Activated CD4-positive, alpha-beta T cell treated with anti-CD3 and anti-CD28 coated beads, Interleukin-2, amount 50 U/mL, for 24 hours (primary cell): Measurements from ENCODE around the gene SOCS6.

Experiments
- DNase-seq, 2 donors: peaks; one replicate each; pipeline ENCODE4 v3.0.0-alpha.2; 2020; ENCODE audit warnings: low read depth in 1 of 2, low spot score in 1 of 2

SOCS6 gene

GRCh38 chr18:70289351-70290312 is 787 bp downstream of the SOCS6 start:
- no peak for DNase-seq

GRCh38 chr18:70290482-70291294 is 1.8 kb downstream of the SOCS6 start:
- no peak for DNase-seq

- DNase-seq = no peak
Measured at GRCh38 chr18:70291295-70291574, 2.4 kb downstream of the SOCS6 start.

- no peak for DNase-seq
Measured at GRCh38 chr18:70292628-70293027, 3.8 kb downstream of the SOCS6 start.

- DNase-seq = no peak
Measured at GRCh38 chr18:70293166-70293565, 4.3 kb downstream of the SOCS6 start.

GRCh38 chr18:70294471-70295191 is 5.8 kb downstream of the SOCS6 start:
- DNase-seq = no peak

GRCh38 chr18:70295192-70296188 is 6.6 kb downstream of the SOCS6 start:
- DNase-seq = no peak

GRCh38 chr18:70296289-70296688 is 7.4 kb downstream of the SOCS6 start:
- DNase-seq = no peak

GRCh38 chr18:70296781-70297180 is 7.9 kb downstream of the SOCS6 start:
- no peak for DNase-seq

- DNase-seq = no peak
Measured at GRCh38 chr18:70299393-70299792, 10.5 kb downstream of the SOCS6 start.

- DNase-seq = no peak
Measured at GRCh38 chr18:70301667-70302066, 12.8 kb downstream of the SOCS6 start.

GRCh38 chr18:70308555-70309294 is 19.9 kb downstream of the SOCS6 start:
- no peak for DNase-seq

GRCh38 chr18:70310560-70311320 is 21.9 kb downstream of the SOCS6 start:
- no peak for DNase-seq

GRCh38 chr18:70311726-70312125 is 22.9 kb downstream of the SOCS6 start:
- DNase-seq = no peak

- DNase-seq = no peak
Measured at GRCh38 chr18:70313640-70314039, 24.8 kb downstream of the SOCS6 start.

- no peak for DNase-seq
Measured at GRCh38 chr18:70314151-70314782, 25.4 kb downstream of the SOCS6 start.

GRCh38 chr18:70319187-70319586 is 30.3 kb downstream of the SOCS6 start:
- DNase-seq = no peak

GRCh38 chr18:70321616-70322015 is 32.8 kb downstream of the SOCS6 start:
- no peak for DNase-seq

GRCh38 chr18:70322385-70322784 is 33.5 kb downstream of the SOCS6 start:
- no peak for DNase-seq
